ENCODE measurements around the gene ZNF423. TPM values are rescaled to one million over a fixed set of nuclear protein-coding genes. Genes with fewer than 3 reads are reported as not detected.

The ZNF423 gene
- total RNA-seq, 4 donors from 2014 or later, result 7.0 to 19.7 (median 8.4) TPM

DNA sequence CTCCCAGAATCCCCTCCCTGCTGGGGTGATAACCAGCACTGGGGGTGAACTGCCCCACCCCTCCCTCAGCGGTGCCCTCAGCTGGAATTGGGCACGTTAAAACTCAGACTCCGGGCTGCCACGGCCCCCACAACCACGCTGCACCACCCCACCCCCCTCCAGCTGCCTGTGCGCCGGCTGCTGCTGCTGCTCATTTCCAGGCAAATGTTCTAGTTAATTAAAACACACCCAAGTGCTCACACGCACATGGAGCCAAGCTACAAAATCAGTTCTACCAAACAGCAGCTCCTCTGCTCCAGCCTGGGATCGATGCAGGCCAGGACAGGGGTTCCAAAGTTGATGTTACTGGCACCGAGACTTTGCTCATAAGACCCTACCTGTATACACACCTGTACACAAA, 180.5 kb downstream of the ZNF423 start:
- TF ChIP-seq POLR2A (IDR thresholded peaks at IDR 0.05) (no peak), EP300 (IDR thresholded peaks at IDR 0.05) (no peak), POLR2AphosphoS5 (IDR thresholded peaks at IDR 0.05) (no peak)
- TF ChIP-seq, protein P1, sequence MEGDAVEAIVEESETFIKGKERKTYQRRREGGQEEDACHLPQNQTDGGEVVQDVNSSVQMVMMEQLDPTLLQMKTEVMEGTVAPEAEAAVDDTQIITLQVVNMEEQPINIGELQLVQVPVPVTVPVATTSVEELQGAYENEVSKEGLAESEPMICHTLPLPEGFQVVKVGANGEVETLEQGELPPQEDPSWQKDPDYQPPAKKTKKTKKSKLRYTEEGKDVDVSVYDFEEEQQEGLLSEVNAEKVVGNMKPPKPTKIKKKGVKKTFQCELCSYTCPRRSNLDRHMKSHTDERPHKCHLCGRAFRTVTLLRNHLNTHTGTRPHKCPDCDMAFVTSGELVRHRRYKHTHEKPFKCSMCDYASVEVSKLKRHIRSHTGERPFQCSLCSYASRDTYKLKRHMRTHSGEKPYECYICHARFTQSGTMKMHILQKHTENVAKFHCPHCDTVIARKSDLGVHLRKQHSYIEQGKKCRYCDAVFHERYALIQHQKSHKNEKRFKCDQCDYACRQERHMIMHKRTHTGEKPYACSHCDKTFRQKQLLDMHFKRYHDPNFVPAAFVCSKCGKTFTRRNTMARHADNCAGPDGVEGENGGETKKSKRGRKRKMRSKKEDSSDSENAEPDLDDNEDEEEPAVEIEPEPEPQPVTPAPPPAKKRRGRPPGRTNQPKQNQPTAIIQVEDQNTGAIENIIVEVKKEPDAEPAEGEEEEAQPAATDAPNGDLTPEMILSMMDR (IDR thresholded peaks at IDR 0.05), result no peak
- no peak overlapping the region for H3K4me3 ChIP-seq
- H3K27me3 ChIP-seq, result no peaks in the 10 kb centered on the region
- H3K4me1 ChIP-seq, result peaks cover 0 to 7% (median 0%) of the 10 kb centered on the region in 3 donors
- no peak for ATAC-seq
- H3K9me3 ChIP-seq, result peaks cover 0 to 5% (median 0%) of the 10 kb centered on the region in 3 donors
- WGBS, 2 donors (ENCODE audit: low coverage in 1 of 2), result 40 to 64% methylated on average over 3 of the region's 10 CpGs
- no peaks in the 10 kb centered on the region for H3K36me3 ChIP-seq
- H3K27ac ChIP-seq, result no peak overlapping the region

DNA sequence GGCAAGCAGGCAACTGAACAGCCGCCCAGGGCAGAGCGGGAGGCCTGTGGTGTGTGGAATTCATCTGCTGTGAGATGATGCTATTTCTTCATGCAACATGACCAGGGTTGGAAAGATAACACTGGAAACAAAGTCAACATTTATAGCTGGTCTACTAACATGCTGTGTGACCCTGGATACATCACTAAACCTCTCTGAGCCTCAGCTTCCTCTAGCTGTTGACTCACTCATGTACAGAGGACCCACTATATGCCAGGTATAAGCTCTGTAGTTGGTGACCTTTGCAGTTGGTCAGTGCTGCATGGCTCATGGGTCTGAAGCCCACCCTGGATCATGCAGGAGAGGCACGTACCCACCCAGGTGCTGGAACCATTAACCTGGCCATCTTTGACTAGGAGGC, 180.9 kb downstream of the ZNF423 start:
- WGBS, 2 donors (ENCODE audit: low coverage in 1 of 2), result no CpG with 5 or more reads among the region's 3 CpGs
- ATAC-seq, result no peak
- no peaks in the 10 kb centered on the region for H3K36me3 ChIP-seq

DNA sequence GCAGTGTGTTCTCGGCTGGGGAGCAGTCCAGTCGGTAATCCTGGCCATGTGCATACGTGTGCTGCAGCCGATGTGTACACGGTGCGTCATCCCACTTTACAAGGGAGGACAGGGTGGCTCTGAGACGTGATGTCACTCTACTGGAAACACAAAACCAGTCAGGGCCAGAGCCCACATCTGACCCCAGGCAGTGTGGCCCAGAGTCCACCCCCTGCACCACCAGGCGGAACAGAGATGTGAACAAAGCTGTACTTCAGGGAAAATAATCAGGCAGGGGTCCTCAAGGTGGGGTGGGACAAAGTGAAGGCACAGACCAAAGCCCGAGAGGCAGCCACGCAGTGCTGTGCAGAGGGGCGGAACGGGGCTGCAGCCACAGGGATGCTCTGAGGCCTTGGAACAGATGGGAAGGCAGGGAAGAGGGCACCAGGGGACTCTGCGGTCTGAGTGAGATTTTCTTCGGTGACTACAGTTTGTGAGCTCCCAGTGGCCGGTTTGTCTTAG, 181.5 kb downstream of the ZNF423 start:
- Histone ChIP-seq H3K4me3 (no peak overlapping the region), H3K9me3 (no peaks in the 10 kb centered on the region), H3K27me3 (no peaks in the 10 kb centered on the region), H3K27ac (no peak overlapping the region), H3K4me1 (peaks cover 0 to 12% (median 0%) of the 10 kb centered on the region in 3 donors), H3K36me3 (no peaks in the 10 kb centered on the region)
- no peak for ATAC-seq
- WGBS, 2 donors (ENCODE audit: low coverage in 1 of 2), result 86 to 92% methylated on average over 5 to 6 of the region's 15 CpGs
- TF ChIP-seq, protein P1 (IDR thresholded peaks at IDR 0.05), result no peak
- TF ChIP-seq EP300 (IDR thresholded peaks at IDR 0.05) (no peak), POLR2A (IDR thresholded peaks at IDR 0.05) (no peak), POLR2AphosphoS5 (IDR thresholded peaks at IDR 0.05) (no peak)

More for the DNA sequence above, 180.9 kb downstream of the ZNF423 start:
- no peak overlapping the region for H3K27ac ChIP-seq
- H3K27me3 ChIP-seq, result no peaks in the 10 kb centered on the region
- no peak overlapping the region for H3K4me3 ChIP-seq
- TF ChIP-seq EP300 (IDR thresholded peaks at IDR 0.05), result no peak
- TF ChIP-seq, protein P1 (IDR thresholded peaks at IDR 0.05), result no peak
- TF ChIP-seq POLR2A (IDR thresholded peaks at IDR 0.05), result no peak
- no peak for TF ChIP-seq POLR2AphosphoS5 (IDR thresholded peaks at IDR 0.05)
- peaks cover 0 to 12% (median 0%) of the 10 kb centered on the region in 3 donors for H3K4me1 ChIP-seq
- peaks cover 0 to 1% (median 0%) of the 10 kb centered on the region in 3 donors for H3K9me3 ChIP-seq

DNA sequence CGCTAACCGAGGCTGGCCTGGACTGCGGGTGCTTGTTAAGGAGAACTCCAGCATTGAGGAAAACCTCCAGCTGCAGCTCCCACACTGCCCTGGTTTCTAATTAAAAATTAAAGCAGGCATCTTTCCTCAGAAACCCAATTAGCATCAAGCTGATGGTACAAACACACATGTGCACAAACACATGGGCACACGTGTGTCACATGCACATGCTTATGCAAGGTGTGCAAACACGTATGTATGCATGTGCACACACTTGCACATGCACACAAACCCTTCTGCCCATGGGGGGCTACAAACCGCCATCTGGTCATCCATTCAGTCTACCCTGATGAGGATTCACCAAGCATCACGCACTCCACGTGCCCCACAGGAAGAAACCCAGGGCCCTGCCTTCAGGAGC, 182.5 kb downstream of the ZNF423 start:
- H3K9me3 ChIP-seq, result no peaks in the 10 kb centered on the region
- H3K4me3 ChIP-seq, result no peak overlapping the region
- TF ChIP-seq EP300 (IDR thresholded peaks at IDR 0.05) (no peak), POLR2AphosphoS5 (IDR thresholded peaks at IDR 0.05) (no peak), POLR2A (IDR thresholded peaks at IDR 0.05) (no peak)
- TF ChIP-seq, protein P1 (IDR thresholded peaks at IDR 0.05), result no peak
- no peaks in the 10 kb centered on the region for H3K36me3 ChIP-seq
- peaks cover 0 to 12% (median 0%) of the 10 kb centered on the region in 3 donors for H3K4me1 ChIP-seq
- no peak for ATAC-seq
- 71 to 100% methylated on average over 1 to 3 of the region's 8 CpGs for WGBS, 2 donors (ENCODE audit: low coverage in 1 of 2)
- H3K27ac ChIP-seq, result no peak overlapping the region
- no peaks in the 10 kb centered on the region for H3K27me3 ChIP-seq

DNA sequence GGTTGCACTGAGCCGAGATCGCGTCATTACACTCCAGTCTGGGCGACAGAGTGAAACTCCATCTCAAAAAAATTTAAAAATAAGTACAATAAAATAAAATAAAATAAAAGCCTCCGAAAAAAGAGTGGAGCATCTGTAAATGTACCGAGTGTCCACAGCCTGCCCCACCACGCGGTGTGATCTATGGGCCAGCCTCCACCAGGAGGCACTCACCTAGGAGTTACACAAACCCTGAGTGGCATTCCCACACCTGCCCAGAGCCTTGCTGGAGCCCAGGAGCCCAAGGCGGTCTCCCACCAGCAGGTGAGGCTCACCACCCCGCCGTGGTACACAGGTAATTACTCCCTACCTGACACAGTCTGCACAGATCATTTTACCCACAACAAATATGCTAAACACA, 183.2 kb downstream of the ZNF423 start:
- Histone ChIP-seq H3K27ac (no peak overlapping the region), H3K36me3 (no peaks in the 10 kb centered on the region)

More for the DNA sequence above, 183.2 kb downstream of the ZNF423 start:
- 97 to 99% methylated on average over 4 to 9 of the region's 11 CpGs for WGBS, 2 donors (ENCODE audit: low coverage in 1 of 2)
- ATAC-seq, result no peak
- no peaks in the 10 kb centered on the region for H3K9me3 ChIP-seq
- no peak overlapping the region for H3K4me3 ChIP-seq
- H3K27me3 ChIP-seq, result no peaks in the 10 kb centered on the region
- H3K4me1 ChIP-seq, result peaks cover 0 to 12% (median 0%) of the 10 kb centered on the region in 3 donors
- no peak for TF ChIP-seq POLR2A (IDR thresholded peaks at IDR 0.05)
- no peak for TF ChIP-seq POLR2AphosphoS5 (IDR thresholded peaks at IDR 0.05)
- TF ChIP-seq EP300 (IDR thresholded peaks at IDR 0.05), result no peak
- TF ChIP-seq, protein P1 (IDR thresholded peaks at IDR 0.05), result no peak
